Measurements from ENCODE around the gene AIP. TPM values are rescaled to one million over a fixed set of nuclear protein-coding genes. Genes with fewer than 3 reads are reported as not detected.

AIP gene
- total RNA-seq, 1 donor from 2014 or later = 45.9 TPM

- no peaks in the 10 kb centered on the region for H3K36me3 ChIP-seq (ENCODE audit: control insufficient read depth, insufficient read depth, low read length)
- no peak for DNase-seq (ENCODE audit: low read depth)
- TF ChIP-seq, protein P1, sequence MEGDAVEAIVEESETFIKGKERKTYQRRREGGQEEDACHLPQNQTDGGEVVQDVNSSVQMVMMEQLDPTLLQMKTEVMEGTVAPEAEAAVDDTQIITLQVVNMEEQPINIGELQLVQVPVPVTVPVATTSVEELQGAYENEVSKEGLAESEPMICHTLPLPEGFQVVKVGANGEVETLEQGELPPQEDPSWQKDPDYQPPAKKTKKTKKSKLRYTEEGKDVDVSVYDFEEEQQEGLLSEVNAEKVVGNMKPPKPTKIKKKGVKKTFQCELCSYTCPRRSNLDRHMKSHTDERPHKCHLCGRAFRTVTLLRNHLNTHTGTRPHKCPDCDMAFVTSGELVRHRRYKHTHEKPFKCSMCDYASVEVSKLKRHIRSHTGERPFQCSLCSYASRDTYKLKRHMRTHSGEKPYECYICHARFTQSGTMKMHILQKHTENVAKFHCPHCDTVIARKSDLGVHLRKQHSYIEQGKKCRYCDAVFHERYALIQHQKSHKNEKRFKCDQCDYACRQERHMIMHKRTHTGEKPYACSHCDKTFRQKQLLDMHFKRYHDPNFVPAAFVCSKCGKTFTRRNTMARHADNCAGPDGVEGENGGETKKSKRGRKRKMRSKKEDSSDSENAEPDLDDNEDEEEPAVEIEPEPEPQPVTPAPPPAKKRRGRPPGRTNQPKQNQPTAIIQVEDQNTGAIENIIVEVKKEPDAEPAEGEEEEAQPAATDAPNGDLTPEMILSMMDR (IDR thresholded peaks at IDR 0.05; ENCODE audit: insufficient read depth, low read length, poor library complexity, severe bottlenecking) = no peak
Observed at GRCh38 chr11:67448220-67448609, 34.6 kb upstream of the AIP start.

DNA sequence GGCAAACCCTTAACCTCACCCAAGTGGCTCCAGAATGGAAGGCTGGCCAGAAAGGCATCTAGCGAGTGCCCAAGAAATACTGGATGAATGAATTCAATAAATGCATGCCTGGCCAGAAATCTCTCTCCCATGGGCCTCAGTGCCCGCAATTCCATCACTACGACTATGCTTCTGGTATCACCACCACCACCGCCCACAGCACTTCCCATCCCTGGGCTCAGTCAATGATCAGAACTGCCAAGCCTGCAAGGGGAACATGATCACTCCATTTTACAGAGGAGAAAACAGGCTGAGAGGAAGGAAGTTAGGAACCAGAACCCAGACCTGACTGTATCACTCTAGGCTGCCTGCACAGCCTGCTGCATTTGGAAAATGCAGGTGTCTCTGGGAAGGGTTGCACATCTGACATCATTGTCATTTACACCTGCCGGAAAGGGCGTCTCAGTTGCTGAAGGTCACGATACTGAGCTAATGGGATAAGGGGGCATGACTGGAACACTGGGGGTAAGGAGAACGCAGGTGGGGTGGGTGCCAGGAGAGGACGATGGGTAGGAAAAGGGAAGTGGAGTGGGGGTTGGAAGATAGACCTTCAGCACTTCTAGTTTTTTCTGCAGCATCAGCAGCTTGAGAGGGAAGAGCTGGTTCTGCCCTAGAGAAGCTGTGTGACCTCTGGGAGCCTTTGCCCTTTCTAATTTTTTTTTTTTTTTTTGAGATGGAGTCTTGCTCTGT lies 33.5 kb upstream of the AIP start:
- Histone ChIP-seq H3K4me3 (ENCODE audit: low read depth, low read length) (no peak overlapping the region), H3K36me3 (ENCODE audit: control insufficient read depth, insufficient read depth, low read length) (no peaks in the 10 kb centered on the region), H3K27me3 (ENCODE audit: control insufficient read depth, insufficient read depth, low read length) (no peaks in the 10 kb centered on the region)
- TF ChIP-seq, protein P1 (IDR thresholded peaks at IDR 0.05; ENCODE audit: insufficient read depth, low read length, poor library complexity, severe bottlenecking) = no peak
- no peak for DNase-seq (ENCODE audit: low read depth)

More at GRCh38 chr11:67448220-67448609, 34.6 kb upstream of the AIP start:
- Histone ChIP-seq H3K27me3 (ENCODE audit: control insufficient read depth, insufficient read depth, low read length) (no peaks in the 10 kb centered on the region), H3K4me3 (ENCODE audit: low read depth, low read length) (no peak overlapping the region)

DNA sequence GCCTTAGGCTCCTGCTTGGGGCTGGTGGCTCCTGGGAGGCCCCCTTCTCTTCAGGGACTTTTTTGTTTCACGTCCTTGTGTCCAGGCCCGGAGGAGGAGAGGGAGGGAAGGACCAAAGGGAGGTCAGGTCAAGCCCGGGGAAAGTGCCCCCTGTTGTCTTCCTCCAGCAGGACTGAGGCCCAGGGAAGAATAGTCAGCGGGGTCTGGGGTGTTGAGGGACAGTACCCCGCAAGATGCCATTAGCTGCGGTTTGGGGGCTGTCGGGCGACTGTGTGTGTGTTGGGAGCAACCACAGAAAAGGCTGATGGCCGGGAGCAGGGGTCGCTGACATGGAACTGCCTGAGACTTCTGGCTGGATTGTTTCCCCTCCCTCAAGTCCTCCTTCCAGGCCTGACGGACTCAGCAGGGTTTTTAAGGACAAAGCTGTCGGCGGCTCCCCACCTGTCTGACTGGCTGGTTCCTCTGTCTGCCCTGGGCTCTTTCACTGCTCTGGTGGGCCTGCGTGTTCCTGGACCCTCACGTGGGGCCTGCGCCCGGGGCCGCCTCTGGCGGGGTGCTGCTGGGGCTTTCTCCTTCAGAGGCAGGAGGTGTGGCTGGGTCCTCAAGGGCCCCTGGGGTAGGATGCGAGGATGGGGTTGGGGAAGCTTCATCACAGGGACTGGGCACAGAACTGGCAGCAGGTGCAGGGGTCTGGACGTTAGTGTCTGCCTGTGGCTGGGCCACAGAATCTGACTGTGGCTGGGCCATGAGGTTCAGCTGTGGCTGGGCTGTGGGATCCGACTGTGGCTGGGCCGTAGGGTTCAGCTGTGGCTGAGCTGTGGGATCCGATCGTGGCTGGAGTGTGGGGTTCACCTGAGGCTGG lies 31.8 kb upstream of the AIP start:
- Histone ChIP-seq H3K4me3 (ENCODE audit: low read depth, low read length) (no peak overlapping the region), H3K27me3 (ENCODE audit: control insufficient read depth, insufficient read depth, low read length) (peaks cover 3% of the 10 kb centered on the region), H3K36me3 (ENCODE audit: control insufficient read depth, insufficient read depth, low read length) (no peaks in the 10 kb centered on the region)
- DNase-seq (ENCODE audit: low read depth) = no peak
- TF ChIP-seq, protein P1 (IDR thresholded peaks at IDR 0.05; ENCODE audit: insufficient read depth, low read length, poor library complexity, severe bottlenecking) = no peak

DNA sequence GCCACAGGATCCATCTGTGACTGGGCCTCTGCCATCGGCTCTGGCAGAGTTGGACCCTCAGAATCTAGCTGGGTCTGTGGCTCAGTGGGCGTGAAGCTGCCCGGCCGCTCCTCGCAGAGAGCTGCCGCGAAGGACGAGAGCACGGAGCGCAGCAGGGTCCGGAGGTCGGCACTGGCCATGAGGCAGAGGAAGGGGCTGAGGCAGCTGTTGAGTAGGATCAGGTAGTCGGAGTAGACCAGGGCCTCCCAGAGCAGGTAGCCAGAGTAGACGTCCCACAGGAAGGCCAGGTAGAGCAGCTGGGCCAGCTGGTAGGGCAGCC lies 31.2 kb upstream of the AIP start:
- Histone ChIP-seq H3K27me3 (ENCODE audit: control insufficient read depth, insufficient read depth, low read length) (peaks cover 4% of the 10 kb centered on the region), H3K4me3 (ENCODE audit: low read depth, low read length) (no peak overlapping the region), H3K36me3 (ENCODE audit: control insufficient read depth, insufficient read depth, low read length) (no peaks in the 10 kb centered on the region)
- TF ChIP-seq, protein P1 (IDR thresholded peaks at IDR 0.05; ENCODE audit: insufficient read depth, low read length, poor library complexity, severe bottlenecking) = no peak
- no peak for DNase-seq (ENCODE audit: low read depth)

DNA sequence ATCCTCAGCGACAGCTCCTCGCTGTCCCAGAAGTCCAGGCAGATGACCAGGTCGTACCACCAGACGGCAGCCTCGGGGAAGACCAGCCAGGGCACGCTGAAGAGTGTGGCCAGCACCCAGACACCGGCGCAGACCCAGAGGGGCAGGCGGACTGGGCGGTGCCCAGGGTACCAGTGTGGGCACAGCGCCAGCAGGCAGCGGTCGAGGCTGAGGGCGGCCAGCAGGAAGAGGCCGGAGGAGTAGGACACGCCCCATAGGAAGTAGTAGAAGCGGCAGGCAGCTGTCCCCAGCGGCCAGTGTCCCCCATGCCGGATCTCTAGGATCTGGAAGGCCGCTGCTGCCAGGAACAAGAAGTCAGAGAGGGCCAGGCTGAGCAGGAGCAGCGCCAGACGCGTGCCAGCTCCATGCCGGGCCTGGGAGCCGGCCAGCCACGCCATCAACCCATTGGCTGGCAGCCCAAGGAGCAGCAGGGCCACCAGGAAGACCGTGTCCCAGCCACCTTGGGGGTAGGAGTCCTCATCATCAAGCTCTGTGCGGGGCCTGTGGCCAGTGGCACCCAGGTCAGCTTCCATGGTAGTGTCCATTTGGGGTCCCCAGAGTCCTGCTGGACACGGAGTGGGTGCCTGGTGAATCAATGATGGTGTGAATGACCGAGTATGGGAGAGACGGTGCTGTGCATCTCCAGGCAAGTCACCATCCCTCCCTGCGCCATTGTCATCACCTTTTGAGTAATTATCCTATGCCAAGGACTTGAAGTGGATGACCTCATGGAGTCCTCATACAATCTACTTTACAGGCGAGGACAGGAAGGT lies 30.5 kb upstream of the AIP start, which contains the start of gene GPR152:
Gene GPR152, minus strand, starts transcription at position 589 of the 812 bp plus-strand sequence. Its CDS starts 5 bp downstream, at position 584.
- H3K27me3 ChIP-seq (ENCODE audit: control insufficient read depth, insufficient read depth, low read length) = peaks cover 4% of the 10 kb centered on the region
- no peak within 1 kb of the TSS for H3K4me3 ChIP-seq (ENCODE audit: low read depth, low read length)
- H3K36me3 ChIP-seq (ENCODE audit: control insufficient read depth, insufficient read depth, low read length) = no peaks in the 10 kb centered on the region
- DNase-seq (ENCODE audit: low read depth) = no peak
- TF ChIP-seq, protein P1 (IDR thresholded peaks at IDR 0.05; ENCODE audit: insufficient read depth, low read length, poor library complexity, severe bottlenecking) = no peak

All from kidney epithelial cell (primary cell).